ENCODE results near the gene ST3GAL4.
"Not testable (repeated sequence)": the region's sequence is repeated elsewhere in the genome, so short reads cannot be mapped to it uniquely, and the experiment has no call there.

ST3GAL4 gene

GRCh38 chr11:126355324-126355925 lies at the start of gene ST3GAL4:
TSS of gene ST3GAL4 (plus strand) at chr11:126355686. CDS start at chr11:126406156, 50,470 bp downstream.
- peak; percentile 59 to 70 for DNase-seq

DNA sequence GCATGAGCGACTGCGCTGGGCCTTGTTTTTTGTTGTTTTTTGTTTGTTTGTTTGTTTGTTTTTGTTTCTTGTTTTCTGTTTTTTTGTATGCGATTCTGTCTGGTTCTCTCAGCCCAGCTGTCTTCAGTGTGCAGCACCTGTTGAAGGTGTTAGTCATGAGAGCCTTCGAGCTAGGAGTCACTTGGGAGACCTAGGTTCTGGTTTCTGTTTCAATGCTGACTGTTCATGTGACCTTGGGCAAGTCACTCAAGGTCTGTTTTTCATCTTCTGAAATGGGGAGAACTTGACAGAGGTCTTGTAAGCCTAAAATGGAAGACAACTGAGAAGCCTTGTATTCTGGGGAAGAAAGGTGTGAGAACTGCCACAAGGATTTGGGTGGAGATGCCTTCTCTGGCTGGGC lies 49.8 kb upstream of the ST3GAL4 start:
- DNase-seq, result no peak

DNA sequence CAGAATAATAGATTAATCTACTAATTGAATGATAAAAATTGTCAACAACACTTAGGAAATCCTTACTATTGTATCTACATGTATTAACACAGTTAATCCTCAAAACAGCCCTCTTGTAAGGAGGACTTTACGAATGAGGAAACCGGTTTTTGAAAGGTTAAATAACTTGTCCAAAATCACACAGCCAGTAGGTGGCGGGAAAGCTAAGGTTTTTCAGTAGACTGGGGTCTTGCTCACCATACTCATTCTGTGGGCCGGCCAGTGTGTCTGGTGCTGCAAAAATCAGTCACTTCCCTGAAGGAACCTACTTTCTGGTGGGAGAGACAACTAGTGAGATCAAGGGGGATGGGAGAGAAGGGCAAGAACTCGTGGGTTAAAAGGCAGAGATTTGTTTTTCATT lies 47.8 kb upstream of the ST3GAL4 start:
- DNase-seq, result no peak

GRCh38 chr11:126308271-126308671 lies 47.2 kb upstream of the ST3GAL4 start:
- DNase-seq, result no peak

DNA sequence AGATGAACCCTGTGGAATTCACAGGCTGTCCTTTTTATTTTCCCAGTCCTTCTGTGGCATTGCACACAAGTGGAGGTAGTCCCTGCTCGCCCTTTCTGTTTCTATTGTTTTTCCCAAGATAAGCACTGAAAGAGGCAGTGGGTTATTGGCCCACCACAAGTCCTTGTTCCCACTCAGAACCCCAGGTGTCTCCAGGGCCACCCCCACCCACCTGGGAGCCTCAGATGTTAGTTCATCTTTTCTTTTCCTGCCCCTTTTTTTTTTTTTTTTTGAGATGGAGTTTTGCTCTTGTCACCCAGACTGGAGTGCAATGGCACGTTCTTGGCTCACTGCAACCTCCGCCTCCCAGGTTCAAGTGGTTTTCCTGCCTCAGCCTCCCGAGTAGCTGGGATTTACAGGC lies 46.7 kb upstream of the ST3GAL4 start:
- not testable (repeated sequence) for DNase-seq

DNA sequence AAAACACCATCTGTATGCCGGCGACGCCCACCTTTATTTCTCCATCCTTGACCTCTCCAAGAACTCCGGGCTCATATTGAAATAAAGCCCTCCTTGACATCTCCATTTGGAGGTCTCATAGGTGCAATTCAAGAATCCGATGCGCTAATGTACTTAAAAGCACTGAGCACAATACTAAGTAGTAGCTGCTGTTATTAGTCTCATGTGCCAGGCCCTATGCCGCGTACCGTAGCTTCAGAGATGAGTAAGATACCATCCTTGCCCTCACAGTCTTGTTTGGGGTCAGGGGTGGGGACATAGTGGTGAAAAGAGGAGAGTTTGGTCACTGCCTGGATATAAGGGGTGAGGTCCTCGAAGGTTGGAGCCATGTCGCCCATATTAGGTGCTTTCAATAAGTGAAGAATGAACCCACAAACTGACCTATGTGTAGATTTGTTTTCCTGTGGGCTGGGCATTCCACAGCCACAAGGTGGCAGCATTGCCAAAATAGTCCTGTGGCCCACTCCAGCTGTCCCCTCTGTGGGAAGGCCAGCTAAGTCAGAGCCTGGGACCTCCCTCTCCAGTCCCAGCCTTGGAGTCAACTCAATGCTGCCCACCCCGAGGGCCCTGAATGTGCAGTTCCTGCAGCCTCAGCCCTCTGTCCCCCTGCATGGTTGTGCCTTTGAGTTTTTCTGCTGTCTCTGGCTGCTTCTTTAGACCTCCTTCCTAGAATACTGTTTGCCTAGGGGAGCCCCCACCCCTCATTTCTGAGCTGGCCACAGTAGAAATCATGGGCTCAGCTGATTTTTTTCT lies 45.1 kb upstream of the ST3GAL4 start:
- peak; percentile 31 to 38 for DNase-seq

DNA sequence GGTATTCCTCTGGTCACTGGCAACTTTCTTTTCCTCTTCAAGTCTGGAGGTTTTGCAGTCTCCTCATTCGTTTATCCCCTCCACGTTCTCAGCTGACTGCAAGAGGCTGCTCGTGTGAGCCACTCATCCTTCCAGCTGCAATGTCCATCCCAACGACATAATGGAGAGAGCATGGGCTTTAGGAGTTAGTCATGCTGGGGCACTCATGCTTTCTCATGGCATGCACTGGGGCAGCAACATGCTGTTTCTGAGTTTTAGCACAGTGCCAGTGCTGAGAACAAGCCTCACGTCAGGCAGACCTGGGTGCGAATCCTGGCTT lies 44.5 kb upstream of the ST3GAL4 start:
- no peak for DNase-seq

DNA sequence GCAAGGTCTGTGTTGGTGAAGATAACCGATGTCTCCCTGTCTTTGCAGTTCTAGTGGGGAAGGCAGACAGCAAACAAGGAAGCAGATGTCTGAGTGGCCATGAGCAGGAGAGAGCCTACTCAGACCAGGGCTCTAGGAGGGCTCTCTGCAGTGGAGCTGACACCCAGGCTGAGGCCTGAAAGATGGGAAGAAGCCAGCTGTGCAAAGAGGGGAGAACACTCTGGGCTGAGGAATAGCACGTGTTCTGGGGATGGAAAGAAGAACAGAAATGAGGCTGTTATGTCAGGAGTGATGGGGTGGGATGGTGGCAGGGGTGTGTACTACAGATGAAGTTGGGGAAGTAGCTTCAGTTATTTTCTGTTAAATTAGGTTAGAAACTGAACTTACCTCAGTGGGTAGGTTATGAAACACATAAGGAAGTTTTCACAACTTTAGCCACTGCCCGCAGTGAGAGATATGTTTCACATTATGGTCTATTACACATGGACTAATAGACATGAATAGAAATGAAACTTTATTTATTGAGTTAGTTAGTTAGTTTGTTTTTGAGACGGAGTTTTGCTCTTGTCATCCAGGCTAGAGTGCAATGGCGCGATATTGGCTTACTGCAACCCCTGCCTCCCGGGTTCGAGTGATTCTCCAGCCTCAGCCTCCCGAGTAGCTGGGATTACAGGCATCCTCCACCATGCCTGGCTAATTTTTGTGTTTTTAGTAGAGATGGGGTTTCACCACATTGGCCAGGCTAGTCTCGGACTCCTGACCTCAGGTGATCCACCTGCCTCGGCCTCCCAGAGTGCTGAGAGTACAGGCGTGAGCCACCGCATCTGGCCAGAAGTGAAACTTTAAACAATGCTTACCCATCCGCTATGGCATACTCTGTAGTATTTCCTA lies 43.8 kb upstream of the ST3GAL4 start:
- no peak for DNase-seq

DNA sequence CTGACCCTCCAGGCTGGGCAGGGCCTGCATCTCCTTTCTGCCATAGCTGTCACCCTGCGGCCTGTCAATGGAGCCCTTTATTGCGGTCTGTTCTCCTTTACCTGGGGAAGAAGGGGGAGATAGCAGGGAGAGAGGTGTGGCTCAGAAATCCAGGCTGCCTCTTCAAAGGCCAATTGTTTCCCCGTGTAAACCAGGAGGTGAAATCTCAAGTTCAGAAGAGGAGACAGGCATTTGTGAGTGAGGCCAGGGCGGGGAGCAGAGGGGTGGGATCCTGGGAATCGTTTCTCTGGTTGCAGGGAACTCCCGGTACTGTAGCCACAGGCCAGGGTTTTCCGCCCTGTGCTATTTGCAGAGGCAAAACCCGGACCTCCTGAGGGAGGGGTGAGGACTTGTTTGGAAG lies 42.5 kb upstream of the ST3GAL4 start:
- DNase-seq, result no peak

- DNase-seq, result no peak
These were observed 41.7 kb upstream of the ST3GAL4 start for GRCh38 chr11:126313826-126314225.

GRCh38 chr11:126317432-126317755 lies 38.1 kb upstream of the ST3GAL4 start:
- no peak for DNase-seq

DNA sequence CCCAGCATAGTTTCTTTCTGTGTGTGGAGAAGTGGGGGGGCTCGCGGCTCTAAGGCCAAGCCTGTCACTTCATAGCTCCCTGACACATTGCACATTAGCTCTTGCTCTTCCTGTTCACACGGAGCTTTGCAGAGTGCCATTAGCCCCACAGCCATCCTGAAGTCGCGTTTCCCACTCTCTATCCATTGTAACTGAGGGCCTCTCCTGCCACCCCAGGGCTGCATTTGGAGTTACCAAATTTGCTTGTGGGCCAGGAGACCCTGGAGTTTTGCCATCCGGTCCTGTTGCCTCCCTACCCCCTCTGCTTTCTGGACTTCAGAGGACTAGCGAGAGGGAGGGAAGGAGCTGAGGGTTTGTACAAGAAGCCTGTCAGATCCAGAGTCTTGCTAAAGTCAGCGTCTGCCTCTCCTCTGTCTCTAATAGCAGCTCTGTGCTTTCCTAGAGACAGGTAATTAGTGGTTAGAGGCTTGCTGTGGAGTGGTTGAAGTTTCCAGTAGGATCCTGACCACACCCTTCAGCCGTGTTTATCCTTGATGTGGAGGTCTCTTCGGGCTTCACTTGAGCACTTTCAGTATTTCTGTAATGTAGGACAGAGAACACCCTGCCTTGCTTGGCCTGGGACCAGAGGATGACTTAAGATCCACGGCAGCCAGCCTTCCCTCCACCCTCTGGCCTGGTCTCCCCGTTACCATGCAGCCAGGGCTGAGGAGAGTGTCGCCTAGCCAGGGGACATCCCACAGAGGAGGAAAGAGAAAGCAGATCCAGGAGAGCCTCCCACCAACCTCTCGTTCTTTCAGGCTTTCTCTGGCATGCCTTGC lies 37.5 kb upstream of the ST3GAL4 start:
- no peak for DNase-seq

- DNase-seq, result no peak
These were observed 36.7 kb upstream of the ST3GAL4 start for GRCh38 chr11:126318574-126319373.

GRCh38 chr11:126319374-126319740 lies 36.1 kb upstream of the ST3GAL4 start:
- no peak for DNase-seq

- DNase-seq, result no peak
These were observed 32.5 kb upstream of the ST3GAL4 start for GRCh38 chr11:126322996-126323395.

GRCh38 chr11:126327281-126328000 lies 28.0 kb upstream of the ST3GAL4 start:
- no peak for DNase-seq

DNA sequence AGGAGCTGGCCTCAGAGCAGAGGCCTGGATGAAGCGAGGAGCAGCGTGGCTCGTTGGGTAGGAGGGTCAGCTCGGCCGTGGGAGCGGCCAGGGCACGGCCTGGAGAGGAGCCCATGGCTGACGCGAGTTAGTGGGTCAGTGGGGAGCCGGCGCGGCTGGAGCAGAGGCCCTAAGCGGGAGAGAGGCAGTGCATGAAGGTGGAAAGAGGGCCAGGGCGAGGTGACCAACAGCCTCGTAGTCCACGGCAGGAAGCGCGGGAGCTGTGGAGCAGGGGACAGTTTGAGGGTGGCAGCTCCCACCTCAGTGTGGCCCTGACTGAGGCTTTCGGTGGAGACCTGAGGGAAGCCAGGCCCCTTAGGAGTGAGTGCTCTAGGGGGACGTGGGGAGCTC lies 27.5 kb upstream of the ST3GAL4 start:
- DNase-seq, result no peak

DNA sequence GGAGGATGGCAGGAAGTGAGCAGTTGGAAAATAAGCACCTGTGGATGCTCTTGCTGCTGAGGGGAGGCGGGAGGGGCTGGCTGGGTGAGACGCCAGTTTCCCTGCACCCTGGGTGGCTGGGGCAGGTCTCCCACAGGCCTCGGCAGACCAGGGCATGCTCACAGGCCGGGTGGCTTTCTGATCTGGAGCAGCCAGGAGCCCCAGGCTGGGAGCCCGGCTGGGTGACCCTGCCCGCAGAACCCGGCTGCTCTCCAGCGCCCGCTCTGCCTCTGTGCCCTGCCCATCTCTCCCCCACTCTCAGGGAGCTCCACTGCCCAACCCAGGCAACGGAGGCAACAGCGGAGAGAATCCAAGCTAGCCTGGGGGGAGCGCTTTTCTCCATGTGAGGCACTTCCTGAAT lies 27.0 kb upstream of the ST3GAL4 start:
- DNase-seq, result no peak

- DNase-seq, result no peak
These were observed 26.4 kb upstream of the ST3GAL4 start for GRCh38 chr11:126328938-126329643.

DNA sequence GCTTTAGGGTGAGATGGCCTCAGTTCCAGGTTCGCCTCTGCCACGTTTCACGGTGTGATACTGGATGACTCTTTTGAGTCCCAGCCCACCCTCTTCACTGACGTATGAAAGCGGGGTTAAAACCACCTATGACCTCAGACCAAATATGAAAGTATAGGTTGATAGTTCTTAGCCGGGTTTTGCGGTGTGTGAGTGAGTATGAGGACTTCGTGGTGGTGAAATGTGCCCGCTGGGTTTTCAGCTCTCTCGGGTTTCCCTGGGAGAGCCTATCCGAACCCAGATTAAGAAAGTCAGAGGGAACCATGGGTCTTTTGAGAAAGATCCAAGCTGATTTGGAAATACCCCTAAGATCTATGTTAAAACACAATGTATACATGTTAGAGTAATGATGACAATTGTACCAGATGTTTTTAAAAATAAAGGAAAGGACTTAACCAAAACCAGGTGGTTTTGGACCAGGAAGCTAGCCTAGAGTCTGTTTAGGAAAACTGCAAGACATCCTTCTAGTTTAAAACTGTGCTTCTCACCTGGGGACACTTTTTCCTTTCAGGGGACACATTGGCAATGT lies 25.8 kb upstream of the ST3GAL4 start:
- no peak for DNase-seq

DNA sequence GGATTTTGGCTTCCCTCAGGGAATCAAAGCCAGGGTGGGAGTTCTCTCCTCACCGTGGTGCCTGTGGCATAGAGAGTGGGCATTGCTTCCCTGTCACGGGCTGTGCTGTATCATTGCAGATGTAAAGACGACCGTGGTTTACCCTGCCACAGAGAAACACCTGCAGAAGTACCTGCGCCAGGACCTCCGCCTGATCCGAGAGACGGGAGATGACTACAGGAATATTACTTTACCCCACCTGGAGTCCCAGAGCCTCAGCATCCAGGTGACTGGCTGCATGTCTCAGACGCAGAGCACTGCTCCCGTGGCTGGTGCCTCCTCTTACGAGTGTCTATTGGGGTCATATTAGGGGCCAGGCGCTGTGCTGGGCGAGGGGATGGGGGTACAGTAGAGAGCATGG lies 24.2 kb upstream of the ST3GAL4 start:
- no peak for DNase-seq

All from NCI-H1930 (cell line).